HG02763 (cell line): ENCODE data around the gene PPARA.
A peak's percentile ranks its signal among the peaks of the same experiment; 100 is the strongest.

Source experiments
- ATAC-seq: cut with Tn5 transposase; IDR thresholded peaks from one replicate; pipeline ENCODE4 v1.9.1; 2021; ENCODE audit warnings: mild to moderate bottlenecking, moderate library complexity; ENCODE audit not compliant: unreplicated experiment

Gene PPARA

DNA sequence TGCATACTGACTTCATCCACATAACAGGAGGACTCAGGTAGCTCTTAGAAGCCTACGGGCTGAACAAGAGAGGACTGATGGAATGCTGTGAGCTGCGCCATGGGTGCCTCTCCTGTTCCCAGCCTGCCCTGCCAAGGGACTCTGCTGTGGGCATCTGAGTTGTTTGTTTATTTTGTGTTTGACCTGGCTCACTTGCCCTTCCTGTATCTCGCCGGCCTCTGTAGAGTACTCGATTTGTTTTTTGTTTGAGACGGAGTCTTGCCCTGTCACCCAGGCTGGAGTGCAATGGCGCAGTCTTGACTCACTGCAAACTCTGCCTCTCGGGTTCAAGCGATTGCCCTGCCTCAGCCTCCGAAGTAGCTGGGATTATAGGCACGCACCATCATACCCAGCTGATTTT lies 119.2 kb downstream of the PPARA start:
- ATAC-seq: no peak

DNA sequence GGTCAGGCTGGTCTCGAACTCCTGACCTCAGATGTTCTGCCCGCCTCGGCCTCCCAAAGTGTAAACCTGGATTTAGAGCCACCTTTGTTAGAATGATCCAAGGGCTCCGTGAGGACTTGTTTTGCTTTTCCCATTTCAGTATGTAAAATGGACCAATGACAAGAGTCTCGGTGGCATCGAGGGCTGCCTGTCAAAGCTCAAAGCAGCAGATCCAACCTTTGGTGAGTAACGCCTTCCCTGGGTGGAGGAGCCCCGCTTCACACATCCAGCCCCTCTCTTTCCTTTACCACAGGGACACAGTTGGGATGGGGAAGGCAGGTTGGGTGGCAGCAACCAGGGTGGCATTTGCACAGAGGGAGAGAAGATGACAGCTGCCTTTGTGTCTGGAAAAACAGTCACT lies 121.9 kb downstream of the PPARA start:
- ATAC-seq: no peak

DNA sequence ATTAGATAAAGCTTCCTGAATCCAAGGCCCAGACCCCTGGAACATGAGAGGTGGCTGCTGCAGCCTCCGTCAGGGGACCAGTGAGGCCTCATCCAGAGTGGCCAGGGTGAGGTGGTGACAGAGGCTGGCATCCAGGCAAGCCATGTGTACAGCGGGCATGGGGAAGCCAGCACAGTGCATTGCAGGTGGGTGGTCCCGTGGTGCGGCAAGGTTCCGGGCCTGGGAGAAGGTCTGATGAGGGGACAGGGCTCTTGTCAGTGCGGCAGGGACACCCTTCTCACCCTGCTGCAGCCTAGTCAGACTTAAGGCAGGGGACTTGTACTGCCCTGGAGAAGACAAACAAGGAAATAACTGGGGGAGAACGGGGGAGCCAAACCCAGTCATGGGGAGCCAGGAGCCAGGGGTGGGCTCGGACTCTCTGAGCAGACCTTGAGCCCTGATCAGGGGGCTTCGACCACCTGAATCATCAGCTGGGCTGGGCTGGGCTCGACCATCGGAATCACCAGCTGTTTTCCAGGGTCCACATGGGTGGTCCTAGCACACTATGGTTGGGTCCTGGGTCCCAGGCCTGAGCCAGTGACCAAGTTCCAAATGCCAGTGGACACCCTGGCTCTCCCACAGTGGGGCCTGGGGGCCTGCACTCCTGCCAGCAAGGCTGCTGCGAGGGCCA lies 122.6 kb downstream of the PPARA start:
- no peak for ATAC-seq

DNA sequence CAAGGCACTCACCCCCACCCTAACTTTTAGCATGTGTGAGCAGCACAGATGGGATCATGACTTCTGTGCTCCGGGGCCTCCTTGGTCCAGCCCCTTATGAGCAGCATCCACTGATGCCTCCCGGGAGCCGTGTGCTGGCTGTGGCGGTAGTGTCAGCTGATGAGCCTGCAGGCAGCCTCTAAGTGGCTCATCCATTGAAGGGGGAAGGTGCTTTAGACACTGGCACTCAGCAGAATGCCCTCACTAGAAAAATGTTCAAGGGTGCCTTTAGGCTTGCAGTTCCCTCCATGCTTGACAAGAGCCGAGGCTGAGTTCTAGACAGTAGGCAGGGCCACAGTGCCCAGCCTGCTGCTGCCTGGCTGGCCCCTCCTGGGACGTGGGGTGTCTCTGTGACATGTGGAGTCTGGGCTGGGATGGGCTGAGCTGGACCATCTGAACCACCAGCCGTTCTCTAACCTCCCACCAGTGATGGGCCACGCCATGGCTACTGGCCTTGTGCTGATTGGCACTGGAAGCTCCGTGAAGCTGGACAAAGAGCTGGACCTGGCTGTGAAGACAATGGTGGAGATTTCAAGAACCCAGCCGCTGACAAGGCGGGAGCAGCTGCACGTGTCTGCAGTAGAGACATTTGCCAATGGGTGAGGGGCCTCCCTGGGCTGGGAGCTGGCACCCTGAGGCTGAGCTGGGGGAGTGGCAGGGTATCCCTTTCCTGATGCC lies 123.3 kb downstream of the PPARA start:
- ATAC-seq: no peak

DNA sequence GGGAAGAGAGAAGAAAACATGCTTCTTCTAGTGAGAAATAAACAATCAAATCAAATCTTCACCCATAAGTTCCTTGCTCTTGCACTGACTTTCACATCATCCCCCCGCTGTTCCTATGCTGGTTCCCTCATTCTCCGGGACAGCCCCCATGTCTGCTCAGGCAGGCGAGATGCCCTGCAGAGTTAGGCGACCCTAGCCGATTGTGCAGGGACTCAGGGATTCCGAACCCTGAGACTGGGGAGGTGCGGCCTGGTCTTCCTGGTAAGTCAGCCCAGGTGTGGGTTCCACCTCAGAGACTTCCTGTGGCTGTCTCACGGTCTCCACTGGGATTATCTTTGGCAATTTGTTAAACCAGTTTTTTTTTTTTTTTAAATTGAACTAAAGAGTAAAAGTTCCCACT lies 124.1 kb downstream of the PPARA start:
- ATAC-seq: no peak

DNA sequence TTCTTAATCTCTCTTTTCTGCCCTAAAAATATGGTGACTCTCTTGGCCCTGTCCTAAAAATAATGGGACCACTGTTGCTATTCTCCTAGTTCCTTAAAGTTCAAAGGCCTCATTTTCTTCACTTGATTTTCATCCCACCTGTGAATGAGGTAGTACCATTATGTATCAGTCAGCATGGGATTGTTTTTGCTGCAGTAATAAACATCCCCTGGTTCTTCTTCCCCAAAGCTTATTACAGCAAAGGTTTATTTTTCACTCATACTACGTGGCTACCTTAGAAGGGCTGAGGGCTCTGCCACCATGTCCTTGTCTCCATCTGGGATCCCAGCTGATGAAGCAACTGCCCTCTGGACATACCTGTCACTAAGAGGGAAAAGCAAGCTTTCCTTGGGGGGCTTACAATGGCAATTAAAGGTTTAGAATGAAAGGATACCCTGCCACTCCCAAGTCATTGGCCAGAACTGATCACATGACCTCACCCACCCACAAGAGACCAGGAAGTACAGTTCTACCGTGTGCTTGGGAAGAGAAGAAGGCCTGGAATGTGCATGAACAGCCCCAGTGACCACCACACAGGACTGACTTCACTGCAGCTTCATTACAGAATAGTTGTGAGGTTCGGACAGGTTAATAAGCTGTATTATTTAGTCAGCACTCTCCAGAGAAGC lies 125.3 kb downstream of the PPARA start:
- ATAC-seq: no peak

DNA sequence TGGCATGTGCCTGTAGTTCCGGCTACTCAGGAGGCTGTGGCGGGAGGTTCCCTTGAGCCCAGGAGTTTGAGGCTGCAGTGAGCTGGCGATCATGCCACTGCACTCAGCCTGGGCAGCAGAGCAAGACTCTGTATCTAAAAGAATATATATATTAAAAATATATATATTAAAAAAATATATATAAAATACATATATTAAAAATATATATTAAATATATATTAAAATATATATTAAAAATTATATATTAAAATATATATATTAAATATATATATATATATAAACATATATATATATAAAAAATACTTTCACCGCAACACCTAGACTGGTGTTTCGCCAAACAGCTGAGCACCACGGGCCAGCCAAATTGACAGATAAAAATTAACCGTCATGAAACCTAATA lies 126.2 kb downstream of the PPARA start:
- ATAC-seq: no peak

DNA sequence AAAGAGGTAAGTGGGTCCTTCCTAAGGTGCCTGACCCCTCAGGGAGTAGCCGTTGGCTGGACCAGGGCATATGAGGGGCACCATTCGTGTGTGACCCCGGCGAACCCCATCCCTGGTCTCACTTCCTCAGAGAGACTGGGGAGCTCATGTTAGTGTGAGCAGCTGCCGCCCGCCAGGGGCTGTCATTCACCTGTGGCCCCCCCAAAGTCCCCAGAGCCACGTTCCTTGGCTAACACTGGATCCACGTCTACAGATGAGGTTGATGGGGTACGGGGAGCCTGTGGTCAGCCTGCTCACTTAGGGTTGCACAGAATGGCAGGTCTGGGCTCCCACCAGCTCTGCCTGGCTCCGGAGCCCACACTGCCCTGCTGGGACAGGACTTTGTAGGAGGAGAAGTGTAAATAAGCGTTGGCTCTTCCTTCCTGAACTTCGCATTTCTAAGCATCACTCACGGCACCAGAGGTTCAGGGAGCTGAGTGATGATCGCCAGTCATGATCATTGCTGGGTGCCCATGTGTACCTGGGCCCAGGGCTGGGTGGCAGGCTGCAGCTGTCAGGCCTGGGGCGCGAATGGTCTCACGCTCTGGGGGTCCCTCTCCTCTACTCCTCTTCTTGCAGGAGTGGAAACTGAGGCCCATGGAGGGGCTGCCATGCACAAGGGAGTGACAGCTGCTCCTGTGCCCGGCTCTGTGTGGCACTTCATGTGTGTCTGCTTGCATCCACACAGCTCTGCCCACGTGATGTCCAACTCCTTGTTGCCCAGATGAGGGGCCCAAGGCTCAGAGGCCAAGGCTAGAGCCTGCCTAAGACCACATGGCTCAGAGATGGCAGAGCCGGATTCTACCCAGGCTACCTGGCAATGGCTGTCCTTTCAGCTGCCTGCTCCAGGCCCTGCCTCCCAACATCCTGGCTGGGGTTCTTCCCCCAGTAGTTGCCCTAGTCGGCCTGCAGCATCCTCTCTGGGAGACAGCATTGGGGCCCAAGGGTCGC lies 128.6 kb downstream of the PPARA start:
- no peak for ATAC-seq

DNA sequence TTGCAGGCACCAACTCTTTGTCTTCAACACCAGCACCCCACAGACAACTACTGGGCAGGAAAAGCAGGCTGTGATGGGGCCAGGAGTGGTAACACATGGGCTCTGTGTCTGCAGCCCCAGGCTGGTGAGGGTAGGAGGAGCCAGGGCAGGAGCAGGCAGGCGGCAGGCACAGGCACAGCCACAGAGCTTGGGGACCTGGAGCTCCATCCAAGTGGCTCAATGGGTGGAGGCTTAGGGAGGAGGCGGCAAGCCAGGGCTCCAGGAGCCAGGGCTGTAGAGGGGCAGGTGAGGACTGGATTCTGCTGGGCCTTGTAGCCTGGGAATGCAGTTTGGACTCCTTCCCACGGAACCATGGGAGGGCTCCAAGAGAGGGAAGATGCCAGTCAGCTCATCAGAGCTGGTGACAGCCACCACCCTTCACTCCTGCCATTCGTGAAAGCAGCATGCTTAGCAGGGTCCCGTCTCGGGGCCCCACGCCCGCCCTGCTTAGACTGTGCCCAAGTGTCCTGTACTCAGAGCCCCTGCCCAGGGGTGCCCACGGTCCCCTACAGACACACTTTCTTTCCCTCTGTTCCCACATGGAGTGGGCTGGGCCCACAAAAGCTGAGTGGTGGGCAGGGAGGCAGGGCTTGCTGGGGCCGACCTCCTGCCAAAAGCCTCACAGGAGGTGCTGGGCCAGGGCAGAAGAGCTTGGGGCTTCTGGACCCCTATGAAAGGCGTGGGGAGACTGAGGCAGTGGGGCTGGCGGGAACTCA lies 129.9 kb downstream of the PPARA start:
- no peak for ATAC-seq

DNA sequence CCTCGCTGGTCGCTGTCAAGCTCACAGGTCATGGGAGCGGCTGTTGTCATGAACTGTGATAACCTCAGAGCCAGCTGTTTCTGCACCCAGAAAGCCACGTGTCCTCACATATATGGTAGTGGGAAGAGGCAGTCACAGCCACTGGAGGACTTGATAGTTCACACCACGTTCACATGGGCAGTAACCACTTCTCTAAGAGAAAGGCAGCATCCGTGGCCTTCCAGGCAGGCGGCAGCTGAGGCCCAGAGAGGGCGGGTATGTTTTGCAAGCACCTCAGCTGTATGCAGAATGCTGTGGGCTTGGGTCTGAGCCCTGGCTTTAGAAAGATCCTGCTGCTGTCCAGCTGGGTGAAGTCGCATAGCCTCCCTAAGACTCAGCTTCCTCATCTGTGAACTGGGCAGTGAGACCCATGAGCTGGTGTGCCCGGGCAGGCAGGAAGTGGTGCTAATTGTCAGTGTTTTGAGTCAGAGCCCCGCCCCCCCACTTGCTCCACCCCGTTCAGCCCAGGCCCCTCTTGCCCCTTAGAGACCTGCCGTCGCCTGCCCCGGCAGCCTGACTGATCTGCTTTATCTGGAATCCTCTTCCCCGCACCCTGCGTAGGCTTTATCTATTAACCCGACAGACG lies 130.8 kb downstream of the PPARA start:
- no peak for ATAC-seq

DNA sequence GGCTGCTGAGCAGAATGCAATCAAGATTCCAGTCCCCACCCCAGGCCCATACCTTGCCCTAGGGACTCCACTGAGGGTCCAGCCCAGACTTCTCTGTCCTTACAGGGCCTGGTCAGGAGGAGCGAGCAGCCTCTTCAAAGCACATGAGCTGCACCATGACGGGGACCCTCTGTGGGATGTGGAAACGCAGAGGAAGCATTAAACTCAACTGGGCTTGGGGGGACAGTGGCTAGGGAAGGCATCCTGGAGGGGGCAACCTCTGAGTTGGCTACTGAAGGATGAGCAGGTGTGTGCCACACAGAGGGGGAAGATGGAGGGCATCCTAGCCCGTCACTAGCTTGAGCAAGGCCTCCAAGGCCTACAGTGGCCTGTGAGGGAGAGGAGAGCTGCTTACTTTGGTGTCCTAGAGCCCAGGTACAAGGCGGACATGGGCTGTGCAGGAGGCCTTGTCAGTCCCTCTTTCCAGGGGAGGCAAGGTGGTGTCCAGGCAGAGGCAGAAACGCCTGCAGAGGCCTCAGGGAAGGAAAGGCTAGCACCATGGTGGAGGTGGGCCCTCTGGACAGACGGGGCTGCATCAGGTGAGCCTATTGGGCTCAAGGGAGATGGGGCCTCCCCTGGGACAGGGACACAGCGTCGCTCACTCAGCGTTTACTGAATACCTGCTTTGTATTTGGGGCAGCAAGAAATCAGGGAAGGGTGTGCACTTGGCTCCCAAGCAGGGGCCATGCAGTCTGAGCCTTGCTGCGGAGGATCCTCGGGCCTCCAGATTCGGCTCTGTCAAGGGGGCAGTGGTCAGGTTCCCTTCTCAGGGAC lies 131.7 kb downstream of the PPARA start:
- no peak for ATAC-seq

DNA sequence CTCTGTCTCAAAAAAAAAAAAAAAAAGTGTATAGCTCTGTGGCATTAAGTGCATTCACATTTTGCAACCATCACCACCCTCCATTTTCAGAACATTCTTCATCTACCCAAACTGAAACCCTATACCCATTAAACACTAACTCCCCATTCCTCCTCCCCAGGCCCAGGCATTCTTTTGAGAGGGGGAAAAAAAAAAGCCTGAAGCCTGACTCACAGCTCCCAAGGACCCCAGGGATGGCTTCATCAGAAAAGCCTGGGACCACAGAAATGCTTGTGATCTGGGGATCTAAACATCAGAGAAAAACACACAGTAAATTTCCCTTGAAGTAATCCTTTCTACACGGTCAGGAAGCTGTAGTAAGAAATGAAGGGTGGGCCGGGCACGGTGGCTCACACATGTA lies 135.7 kb downstream of the PPARA start:
- no peak for ATAC-seq

DNA sequence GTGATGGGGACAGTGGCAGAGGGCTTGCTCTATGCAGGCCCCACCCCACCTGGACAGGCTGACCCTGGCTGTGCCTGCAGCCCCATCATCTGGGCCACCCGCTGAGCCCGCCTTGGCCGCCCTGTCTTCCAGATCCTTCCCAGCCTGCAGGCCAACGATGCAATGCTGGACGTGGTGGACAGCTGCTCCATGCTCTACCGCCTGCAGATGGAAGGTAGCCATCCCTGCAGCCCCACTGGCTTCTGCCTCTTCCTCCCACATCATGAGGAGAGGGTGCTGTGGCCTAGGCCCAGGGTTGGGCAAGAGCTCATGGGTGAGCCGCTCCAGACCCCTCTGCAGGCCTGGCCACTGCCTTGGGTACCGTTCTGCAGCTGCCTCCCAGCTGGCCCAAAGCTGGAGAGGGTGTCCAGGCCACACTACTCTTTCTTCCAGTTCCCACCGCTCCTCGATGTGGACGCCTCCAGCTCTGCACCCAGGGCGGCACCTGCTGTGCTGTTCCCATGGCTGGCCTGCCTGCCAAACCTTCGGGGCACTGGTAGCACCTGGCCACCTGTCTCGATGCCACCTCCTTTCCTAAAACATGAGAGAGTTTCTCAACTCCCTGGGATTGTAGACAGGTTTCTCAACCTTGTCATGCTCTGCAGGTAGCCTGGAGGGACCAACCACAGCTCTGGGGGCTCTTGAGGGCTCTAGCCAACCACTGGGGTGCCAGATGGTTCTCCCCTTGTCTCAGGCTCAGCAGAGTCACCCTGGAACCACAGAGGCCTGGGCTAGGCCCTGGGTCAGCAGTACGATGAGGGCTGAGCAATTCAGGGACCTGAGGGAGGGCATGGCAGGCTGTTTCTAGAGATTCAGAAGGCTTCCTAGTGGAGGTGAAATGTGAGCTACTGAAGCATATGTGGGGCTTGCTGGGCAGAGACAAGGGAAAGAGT lies 136.9 kb downstream of the PPARA start:
- no peak for ATAC-seq

DNA sequence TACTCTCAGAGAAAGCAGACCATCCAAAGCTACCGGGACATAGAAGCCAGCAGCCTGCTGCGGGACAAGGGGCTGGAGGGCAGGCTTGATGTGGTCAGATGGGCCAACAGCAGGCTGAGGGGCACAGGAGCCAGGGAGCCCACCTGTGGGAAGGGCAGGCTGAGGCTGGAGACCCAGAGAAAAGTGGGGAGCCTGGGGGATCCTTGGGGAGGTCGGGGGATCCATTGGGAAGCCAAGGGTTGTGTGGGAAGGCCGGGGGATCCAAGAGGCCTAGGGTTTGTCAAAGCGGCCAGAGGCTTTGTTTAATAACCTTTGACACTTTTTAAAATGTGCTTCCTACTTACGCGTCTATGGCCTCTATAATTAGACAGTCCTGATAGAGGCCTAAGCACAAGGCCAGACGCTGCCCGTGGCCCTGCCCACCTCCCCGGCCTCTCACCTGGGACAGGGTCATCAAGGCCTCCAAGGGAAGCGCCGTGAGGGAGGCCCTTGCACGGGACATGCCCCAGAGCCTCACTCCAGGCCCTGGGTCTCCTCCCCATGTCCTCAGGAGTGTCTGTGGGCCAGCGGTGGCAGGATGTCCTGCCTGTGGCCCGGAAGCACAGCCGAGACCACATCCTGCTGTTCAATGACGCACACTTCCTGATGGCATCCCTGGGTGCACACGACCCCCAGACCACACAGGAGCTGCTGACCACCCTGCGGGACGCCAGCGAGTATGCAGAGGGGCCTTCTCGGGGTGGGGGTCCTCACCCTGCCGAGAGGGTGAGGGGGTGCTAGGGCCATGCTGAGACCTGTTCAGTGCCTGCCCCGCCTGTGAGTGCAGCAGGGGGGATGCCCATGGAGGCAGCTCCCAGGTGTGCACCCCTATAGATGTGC lies 137.8 kb downstream of the PPARA start:
- ATAC-seq: peak; percentile 55

DNA sequence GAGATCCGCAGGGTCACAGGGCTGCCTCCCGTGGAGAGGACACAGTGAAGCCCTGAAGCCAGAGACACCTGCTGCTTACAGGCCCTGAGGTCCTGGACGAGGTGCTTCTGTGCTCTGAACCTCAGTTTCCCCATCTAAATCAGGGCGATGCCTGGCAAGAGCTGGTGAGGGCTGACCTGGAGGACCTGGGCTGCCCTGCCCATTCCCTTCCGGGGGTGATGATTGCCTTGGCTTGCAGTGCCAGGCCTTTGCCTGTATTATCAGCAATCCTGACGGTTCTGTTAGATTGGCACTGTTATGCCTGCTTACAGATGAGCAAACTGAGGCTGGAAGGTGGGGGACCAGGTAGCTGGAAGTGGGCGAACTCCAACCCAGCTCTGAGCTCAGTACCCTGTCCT lies 138.5 kb downstream of the PPARA start:
- ATAC-seq: no peak

DNA sequence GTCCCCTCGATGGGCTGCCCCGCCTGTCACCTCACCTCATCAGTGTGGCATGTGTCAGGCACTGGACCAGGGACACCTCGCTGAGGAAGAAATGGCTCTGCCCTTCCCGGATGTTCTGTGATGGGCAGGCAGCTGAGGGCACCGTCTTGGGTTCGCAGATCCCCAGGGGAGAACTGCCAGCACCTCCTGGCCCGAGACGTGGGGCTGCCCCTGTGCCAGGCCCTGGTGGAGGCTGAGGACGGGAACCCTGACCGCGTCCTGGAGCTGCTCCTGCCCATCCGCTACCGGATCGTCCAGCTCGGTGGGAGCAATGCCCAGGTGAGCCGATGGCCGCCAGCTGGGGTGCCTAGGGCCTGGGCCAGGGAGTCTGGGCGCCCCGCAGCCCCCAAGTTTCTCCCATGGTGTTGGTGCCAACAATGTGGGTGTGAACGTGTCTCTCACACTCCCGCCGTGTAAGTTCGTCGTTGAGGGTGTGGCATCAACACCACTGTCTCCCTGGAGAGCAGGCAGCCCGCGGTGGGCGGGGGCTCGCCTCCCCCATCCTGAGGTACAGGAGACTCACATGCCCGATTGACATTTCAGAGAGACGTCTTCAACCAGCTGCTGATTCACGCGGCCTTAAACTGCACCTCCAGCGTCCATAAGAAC lies 139.0 kb downstream of the PPARA start:
- ATAC-seq: no peak
